ENCODE data around the gene ICAM4. TPM values are rescaled to one million over a fixed set of nuclear protein-coding genes. Genes with fewer than 3 reads are reported as not detected.

ICAM4 gene
- total RNA-seq, 2 donors from 2014 or later, result 0.26 TPM; not detected in 1

DNA sequence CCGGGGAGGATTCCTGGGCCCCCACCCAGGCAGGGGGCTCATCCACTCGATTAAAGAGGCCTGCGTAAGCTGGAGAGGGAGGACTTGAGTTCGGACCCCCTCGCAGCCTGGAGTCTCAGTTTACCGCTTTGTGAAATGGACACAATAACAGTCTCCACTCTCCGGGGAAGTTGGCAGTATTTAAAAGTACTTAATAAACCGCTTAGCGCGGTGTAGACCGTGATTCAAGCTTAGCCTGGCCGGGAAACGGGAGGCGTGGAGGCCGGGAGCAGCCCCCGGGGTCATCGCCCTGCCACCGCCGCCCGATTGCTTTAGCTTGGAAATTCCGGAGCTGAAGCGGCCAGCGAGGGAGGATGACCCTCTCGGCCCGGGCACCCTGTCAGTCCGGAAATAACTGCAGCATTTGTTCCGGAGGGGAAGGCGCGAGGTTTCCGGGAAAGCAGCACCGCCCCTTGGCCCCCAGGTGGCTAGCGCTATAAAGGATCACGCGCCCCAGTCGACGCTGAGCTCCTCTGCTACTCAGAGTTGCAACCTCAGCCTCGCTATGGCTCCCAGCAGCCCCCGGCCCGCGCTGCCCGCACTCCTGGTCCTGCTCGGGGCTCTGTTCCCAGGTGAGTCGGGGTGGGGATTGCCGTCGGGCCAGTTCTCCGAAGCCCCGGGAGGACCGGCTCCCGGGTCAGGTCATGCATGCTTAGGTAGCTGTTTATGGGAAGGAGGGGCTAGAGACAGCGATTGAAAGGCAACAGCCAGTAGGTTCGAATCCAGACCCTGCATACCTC is 15.9 kb upstream of the ICAM4 start, which contains the start of gene ICAM1:
Gene ICAM1 (plus strand): TSS at position 505 of the 779 bp plus-strand sequence. CDS start 40 bp downstream, at position 545.
- H3K36me3 ChIP-seq (replicated peaks in 1 of 2; ENCODE audit: insufficient read depth in 1 of 2, low read depth in 2 of 2), result no peaks in the 10 kb centered on the region
- WGBS, 2 donors, result 3% methylated on average over 8 to 51 of the region's 51 CpGs
- DNase-seq (peak; percentile 59 to 83 (median 65)), ATAC-seq (peak; percentile 64)
- peak; percentile 24 to 78 (median 73) for TF ChIP-seq POLR2A (IDR thresholded peaks at IDR 0.05)
- TF ChIP-seq, protein P1, sequence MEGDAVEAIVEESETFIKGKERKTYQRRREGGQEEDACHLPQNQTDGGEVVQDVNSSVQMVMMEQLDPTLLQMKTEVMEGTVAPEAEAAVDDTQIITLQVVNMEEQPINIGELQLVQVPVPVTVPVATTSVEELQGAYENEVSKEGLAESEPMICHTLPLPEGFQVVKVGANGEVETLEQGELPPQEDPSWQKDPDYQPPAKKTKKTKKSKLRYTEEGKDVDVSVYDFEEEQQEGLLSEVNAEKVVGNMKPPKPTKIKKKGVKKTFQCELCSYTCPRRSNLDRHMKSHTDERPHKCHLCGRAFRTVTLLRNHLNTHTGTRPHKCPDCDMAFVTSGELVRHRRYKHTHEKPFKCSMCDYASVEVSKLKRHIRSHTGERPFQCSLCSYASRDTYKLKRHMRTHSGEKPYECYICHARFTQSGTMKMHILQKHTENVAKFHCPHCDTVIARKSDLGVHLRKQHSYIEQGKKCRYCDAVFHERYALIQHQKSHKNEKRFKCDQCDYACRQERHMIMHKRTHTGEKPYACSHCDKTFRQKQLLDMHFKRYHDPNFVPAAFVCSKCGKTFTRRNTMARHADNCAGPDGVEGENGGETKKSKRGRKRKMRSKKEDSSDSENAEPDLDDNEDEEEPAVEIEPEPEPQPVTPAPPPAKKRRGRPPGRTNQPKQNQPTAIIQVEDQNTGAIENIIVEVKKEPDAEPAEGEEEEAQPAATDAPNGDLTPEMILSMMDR (IDR thresholded peaks at IDR 0.05), result peak in 2 of 7 experiments; percentile 11 to 14
- no peaks in the 10 kb centered on the region for H3K9me3 ChIP-seq
- peaks cover 23% of the 10 kb centered on the region for H3K4me1 ChIP-seq
- H3K27ac ChIP-seq, result peak within 1 kb of the TSS; percentile 10 to 85 (median 44)
- no peak within 1 kb of the TSS for H3K4me3 ChIP-seq
- intact Hi-C loops (cut with DNase I), result loop anchor here (2.0 kb wide), 1 partner anchor 116 kb away; no protein-coding TSS in a partner anchor
- peaks cover 0 to 10% of the 10 kb centered on the region in 2 donors for H3K27me3 ChIP-seq

- Histone ChIP-seq H3K4me3 (no peak overlapping the region), H3K36me3 (replicated peaks in 1 of 2; ENCODE audit: insufficient read depth in 1 of 2, low read depth in 2 of 2) (no peaks in the 10 kb centered on the region), H3K27me3 (peaks cover 0 to 10% of the 10 kb centered on the region in 2 donors), H3K4me1 (peaks cover 23% of the 10 kb centered on the region), H3K27ac (peak overlapping the region in 2 of 4 donors; percentile 75 to 85), H3K9me3 (no peaks in the 10 kb centered on the region)
- intact Hi-C loops (cut with DNase I), result loop anchor here (2.0 kb wide), 1 partner anchor 115 kb away; no protein-coding TSS in a partner anchor
- DNase-seq (no peak), ATAC-seq (no peak)
- WGBS, 2 donors, result 25 to 65% methylated on average over 4 to 12 of the region's 12 CpGs
- TF ChIP-seq, protein P1 (IDR thresholded peaks at IDR 0.05), result no peak
- no peak for TF ChIP-seq POLR2A (IDR thresholded peaks at IDR 0.05)
Measured at GRCh38 chr19:10271543-10272086, 15.1 kb upstream of the ICAM4 start.

- Histone ChIP-seq H3K4me1 (peaks cover 21% of the 10 kb centered on the region), H3K4me3 (no peak overlapping the region), H3K27me3 (peaks cover 0 to 10% of the 10 kb centered on the region in 2 donors), H3K27ac (no peak overlapping the region), H3K9me3 (no peaks in the 10 kb centered on the region), H3K36me3 (replicated peaks in 1 of 2; ENCODE audit: insufficient read depth in 1 of 2, low read depth in 2 of 2) (peaks cover 0 to 3% of the 10 kb centered on the region in 2 donors)
- TF ChIP-seq, protein P1 (IDR thresholded peaks at IDR 0.05), result no peak
- intact Hi-C loops (cut with DNase I), result no loop called here
- ATAC-seq (no peak), DNase-seq (no peak)
- 66 to 81% methylated on average over 9 to 10 of the region's 10 CpGs for WGBS, 2 donors
Measured at GRCh38 chr19:10274589-10274988, 12.2 kb upstream of the ICAM4 start.

DNA sequence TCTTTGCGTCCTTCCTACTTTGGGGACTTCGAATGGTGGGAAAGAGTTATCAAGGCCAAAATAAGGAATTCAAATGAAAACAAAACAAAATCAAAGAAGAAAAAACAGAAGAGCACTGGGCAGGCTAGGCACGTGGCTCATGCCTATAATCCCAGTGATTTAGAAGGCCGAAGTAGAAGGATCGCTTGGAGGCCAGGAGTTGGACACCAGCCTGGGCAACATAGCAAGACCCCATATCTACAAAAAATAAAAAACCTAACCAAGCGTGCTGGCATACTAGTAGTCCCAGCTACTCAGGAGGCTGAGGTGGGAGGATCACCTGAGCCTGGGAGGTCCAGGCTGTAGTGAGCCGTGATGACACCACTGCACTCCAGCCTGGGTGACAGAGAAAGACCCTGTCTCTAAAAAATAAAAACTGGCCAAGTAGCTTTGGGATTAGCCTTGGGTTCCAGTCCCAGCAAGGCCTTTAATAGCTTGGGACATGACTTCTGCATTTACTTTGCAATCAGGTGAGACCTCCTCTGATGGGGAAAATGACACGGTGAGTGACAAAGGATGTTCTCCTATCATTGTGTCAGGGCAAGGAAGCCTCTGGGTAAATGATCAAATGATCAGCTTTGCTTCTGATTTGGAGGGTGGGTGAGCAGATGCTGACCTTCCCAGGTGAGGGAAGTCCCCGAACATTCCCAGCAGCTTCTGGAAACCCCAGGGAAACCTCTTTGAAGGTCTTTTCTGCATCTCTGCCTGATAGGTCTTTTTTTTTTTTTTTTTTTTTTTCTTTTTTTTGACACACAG is 8.8 kb upstream of the ICAM4 start:
- no peak for ATAC-seq
- no peak for TF ChIP-seq POLR2A (IDR thresholded peaks at IDR 0.05)
- TF ChIP-seq, protein P1 (IDR thresholded peaks at IDR 0.05), result no peak
- Histone ChIP-seq H3K4me1 (no peaks in the 10 kb centered on the region), H3K36me3 (replicated peaks in 1 of 2; ENCODE audit: insufficient read depth in 1 of 2, low read depth in 2 of 2) (peaks cover 0 to 3% of the 10 kb centered on the region in 2 donors), H3K27me3 (no peaks in the 10 kb centered on the region), H3K9me3 (no peaks in the 10 kb centered on the region), H3K4me3 (no peak overlapping the region), H3K27ac (no peak overlapping the region)
- intact Hi-C loops (cut with DNase I), result no loop called here
- WGBS, 2 donors, result 63 to 69% methylated on average over 9 of the region's 9 CpGs
- DNase-seq, result no peak
